Ovary (tissue), 3 donors: Measurements from ENCODE around the gene NBPF6.
"Not testable (repeated sequence)": the region's sequence is repeated elsewhere in the genome, so short reads cannot be mapped to it uniquely, and the experiment has no call there.

Experiments used
- POLR2A ChIP-seq: fragments of 450-650 bp; IDR thresholded peaks from one replicate; pipeline ENCODE4 v1.6.1; 2017; ENCODE audit warnings: antibody characterized with exemption, mild to moderate bottlenecking, moderate library complexity
- TF ChIP-seq, protein P1 (sequence below), 3 donors: fragments of 450-650 bp in 2 of 3; fragments of 200-600 bp in 1 of 3; IDR thresholded peaks; one replicate each; pipeline versions ENCODE4 v1.5.1 to v1.8.0; 2016 to 2022; ENCODE audit warnings: antibody characterized with exemption in 3 of 3, mild to moderate bottlenecking in 1 of 3
- donor health status: DM: no; HTN: no; CAD: no.

DNA sequence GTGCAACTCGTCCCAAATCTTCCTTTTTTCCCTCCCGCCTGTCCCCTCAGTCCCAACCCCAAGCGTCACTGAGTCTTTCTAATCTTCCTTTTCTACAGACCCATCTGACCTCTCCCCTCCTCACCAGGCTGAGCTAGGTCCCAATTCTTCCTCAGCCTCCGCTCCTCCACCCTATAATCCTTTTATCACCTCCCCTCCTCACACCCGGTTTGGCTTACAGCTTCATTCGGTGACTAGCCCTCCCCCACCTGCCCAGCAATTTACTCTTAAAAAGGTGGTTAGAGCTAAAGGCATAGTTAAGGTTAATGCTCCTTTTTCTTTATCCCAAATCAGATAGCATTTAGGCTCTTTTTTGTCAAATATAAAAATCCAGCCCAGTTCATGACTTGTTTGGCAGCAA, 24.4 kb downstream of the NBPF6 start:
- TF ChIP-seq, protein P1, sequence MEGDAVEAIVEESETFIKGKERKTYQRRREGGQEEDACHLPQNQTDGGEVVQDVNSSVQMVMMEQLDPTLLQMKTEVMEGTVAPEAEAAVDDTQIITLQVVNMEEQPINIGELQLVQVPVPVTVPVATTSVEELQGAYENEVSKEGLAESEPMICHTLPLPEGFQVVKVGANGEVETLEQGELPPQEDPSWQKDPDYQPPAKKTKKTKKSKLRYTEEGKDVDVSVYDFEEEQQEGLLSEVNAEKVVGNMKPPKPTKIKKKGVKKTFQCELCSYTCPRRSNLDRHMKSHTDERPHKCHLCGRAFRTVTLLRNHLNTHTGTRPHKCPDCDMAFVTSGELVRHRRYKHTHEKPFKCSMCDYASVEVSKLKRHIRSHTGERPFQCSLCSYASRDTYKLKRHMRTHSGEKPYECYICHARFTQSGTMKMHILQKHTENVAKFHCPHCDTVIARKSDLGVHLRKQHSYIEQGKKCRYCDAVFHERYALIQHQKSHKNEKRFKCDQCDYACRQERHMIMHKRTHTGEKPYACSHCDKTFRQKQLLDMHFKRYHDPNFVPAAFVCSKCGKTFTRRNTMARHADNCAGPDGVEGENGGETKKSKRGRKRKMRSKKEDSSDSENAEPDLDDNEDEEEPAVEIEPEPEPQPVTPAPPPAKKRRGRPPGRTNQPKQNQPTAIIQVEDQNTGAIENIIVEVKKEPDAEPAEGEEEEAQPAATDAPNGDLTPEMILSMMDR (IDR thresholded peaks at IDR 0.05), result not testable (repeated sequence)
- TF ChIP-seq POLR2A, result not testable (repeated sequence)
